Measurements from ENCODE around the gene HNRNPU. TPM values are rescaled to one million over a fixed set of nuclear protein-coding genes. Genes with fewer than 3 reads are reported as not detected.

Gene HNRNPU
- total and polyA plus RNA-seq, 2 of the 13 experiments (the other 11 are each of a cell fraction or from before 2014, with no cell fraction given), result 101 to 508 TPM

DNA sequence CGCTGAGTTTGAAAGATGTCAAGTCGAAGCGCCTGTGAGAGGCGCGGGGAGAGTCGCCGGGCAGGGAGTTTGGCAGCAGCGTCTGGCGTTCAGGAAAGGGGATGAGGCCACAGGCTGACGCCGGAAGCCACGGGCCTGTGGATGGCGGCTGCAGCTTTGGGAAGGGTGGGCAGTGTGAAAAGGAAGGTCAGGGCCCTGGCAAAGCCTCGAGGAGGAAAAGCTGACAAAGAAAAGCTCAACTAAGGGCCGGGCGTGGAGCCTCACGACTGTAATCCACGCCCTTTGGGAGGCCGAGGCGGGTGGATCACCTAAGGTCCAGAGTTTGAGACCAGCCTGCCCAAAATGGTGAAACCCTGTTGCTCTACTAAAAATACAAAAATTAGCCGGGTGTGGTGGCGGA, 54.1 kb downstream of the HNRNPU start:
- ChIA-PET POLR2A (no interaction called here), CTCF (ENCODE audit: low intra/inter-chr PET ratio, low total read pairs) (no interaction called here)
- in situ Hi-C loops (cut with HindIII; ENCODE audit: extremely low pct_ligation_motif_present, low pct_unique_long_range_greater_than_20kb) (no loop called here), intact Hi-C loops (cut with micrococcal nuclease; ENCODE audit: unreplicated experiment) (no loop called here)
- WGBS (ENCODE audit: low lambda C conversion rate), result 80% methylated on average over 22 of the region's 22 CpGs
- no peak overlapping the region for H2AFZ ChIP-seq (ENCODE audit: low read length)
- BruUV-seq (replicated peaks), result no TSS peak
- TF ChIP-seq SUZ12 (IDR thresholded peaks at IDR 0.05; ENCODE audit: low read depth, low read length), result no peak
- no peak overlapping the region for H3K9ac ChIP-seq (ENCODE audit: insufficient read depth, low read depth, low read length)
- no peak for FAIRE-seq
- no peaks in the 10 kb centered on the region for H3K27me3 ChIP-seq (ENCODE audit: control insufficient read depth in 1 of 2, insufficient read depth in 2 of 2, low read length in 2 of 2)
- H3K9me3 ChIP-seq (ENCODE audit: low read length), result no peaks in the 10 kb centered on the region
- H3K36me3 ChIP-seq (replicated peaks in 1 of 2; ENCODE audit: control insufficient read depth in 1 of 2, insufficient read depth in 2 of 2, low read length in 2 of 2), result no peaks in the 10 kb centered on the region
- H3K79me2 ChIP-seq (ENCODE audit: insufficient read depth, low read length), result no peaks in the 10 kb centered on the region
- H3K4me2 ChIP-seq (ENCODE audit: low read depth, low read length), result no peak overlapping the region
- no peak overlapping the region for H3K4me3 ChIP-seq (replicated peaks in 1 of 3; ENCODE audit: insufficient read depth in 1 of 3, low read depth in 2 of 3, low read length in 3 of 3)
- no peak overlapping the region for H3K27ac ChIP-seq (ENCODE audit: extremely low read length, insufficient read depth, low read length)
- no peaks in the 10 kb centered on the region for H3K4me1 ChIP-seq (ENCODE audit: insufficient read depth, low read length)
- ATAC-seq, result no peak
- DNase-seq (ENCODE audit: low spot score), result no peak
- H4K20me1 ChIP-seq (ENCODE audit: insufficient read depth, low read length), result no peaks in the 10 kb centered on the region

DNA sequence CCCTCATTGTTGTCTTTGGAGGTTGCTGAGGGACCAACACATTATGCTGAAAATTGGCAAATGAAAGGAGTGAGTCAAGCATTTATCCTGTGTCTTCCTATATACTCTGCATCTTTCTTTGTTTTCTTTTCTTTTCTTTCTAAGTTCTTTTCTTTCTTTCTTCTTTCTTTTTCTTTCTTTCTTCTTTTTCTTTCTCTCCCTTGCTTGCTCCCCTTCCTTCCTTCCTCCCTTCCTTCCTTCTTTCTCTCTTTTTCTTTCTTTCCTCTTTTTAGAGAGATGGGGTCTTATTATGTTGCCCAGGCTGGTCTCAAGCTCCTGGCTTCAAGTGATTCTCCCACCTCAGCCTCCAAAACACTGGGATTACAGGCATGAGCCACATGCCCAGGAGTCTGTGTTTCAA, 57.2 kb downstream of the HNRNPU start:
- intact Hi-C loops (cut with micrococcal nuclease; ENCODE audit: unreplicated experiment) (no loop called here), in situ Hi-C loops (cut with HindIII; ENCODE audit: extremely low pct_ligation_motif_present, low pct_unique_long_range_greater_than_20kb) (no loop called here)
- Histone ChIP-seq H3K9ac (ENCODE audit: insufficient read depth, low read depth, low read length) (no peak overlapping the region), H4K20me1 (ENCODE audit: insufficient read depth, low read length) (no peaks in the 10 kb centered on the region), H3K9me3 (ENCODE audit: low read length) (no peaks in the 10 kb centered on the region), H3K79me2 (ENCODE audit: insufficient read depth, low read length) (no peaks in the 10 kb centered on the region), H3K27ac (ENCODE audit: extremely low read length, insufficient read depth, low read length) (no peak overlapping the region), H2AFZ (ENCODE audit: low read length) (no peak overlapping the region), H3K4me2 (ENCODE audit: low read depth, low read length) (no peak overlapping the region), H3K4me1 (ENCODE audit: insufficient read depth, low read length) (peaks cover 8% of the 10 kb centered on the region), H3K27me3 (ENCODE audit: control insufficient read depth in 1 of 2, insufficient read depth in 2 of 2, low read length in 2 of 2) (no peaks in the 10 kb centered on the region), H3K4me3 (replicated peaks in 1 of 3; ENCODE audit: insufficient read depth in 1 of 3, low read depth in 2 of 3, low read length in 3 of 3) (no peak overlapping the region), H3K36me3 (replicated peaks in 1 of 2; ENCODE audit: control insufficient read depth in 1 of 2, insufficient read depth in 2 of 2, low read length in 2 of 2) (no peaks in the 10 kb centered on the region)
- ATAC-seq (no peak), DNase-seq (ENCODE audit: low spot score) (no peak), FAIRE-seq (no peak)
- ChIA-PET POLR2A (no interaction called here), CTCF (ENCODE audit: low intra/inter-chr PET ratio, low total read pairs) (no interaction called here)
- BruUV-seq (replicated peaks), result no TSS peak
- TF ChIP-seq, protein P1, sequence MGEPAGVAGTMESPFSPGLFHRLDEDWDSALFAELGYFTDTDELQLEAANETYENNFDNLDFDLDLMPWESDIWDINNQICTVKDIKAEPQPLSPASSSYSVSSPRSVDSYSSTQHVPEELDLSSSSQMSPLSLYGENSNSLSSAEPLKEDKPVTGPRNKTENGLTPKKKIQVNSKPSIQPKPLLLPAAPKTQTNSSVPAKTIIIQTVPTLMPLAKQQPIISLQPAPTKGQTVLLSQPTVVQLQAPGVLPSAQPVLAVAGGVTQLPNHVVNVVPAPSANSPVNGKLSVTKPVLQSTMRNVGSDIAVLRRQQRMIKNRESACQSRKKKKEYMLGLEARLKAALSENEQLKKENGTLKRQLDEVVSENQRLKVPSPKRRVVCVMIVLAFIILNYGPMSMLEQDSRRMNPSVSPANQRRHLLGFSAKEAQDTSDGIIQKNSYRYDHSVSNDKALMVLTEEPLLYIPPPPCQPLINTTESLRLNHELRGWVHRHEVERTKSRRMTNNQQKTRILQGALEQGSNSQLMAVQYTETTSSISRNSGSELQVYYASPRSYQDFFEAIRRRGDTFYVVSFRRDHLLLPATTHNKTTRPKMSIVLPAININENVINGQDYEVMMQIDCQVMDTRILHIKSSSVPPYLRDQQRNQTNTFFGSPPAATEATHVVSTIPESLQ (CRISPR knock-in tag; conservative IDR thresholded peaks at IDR 0.05), result no peak
- TF ChIP-seq, protein P2, sequence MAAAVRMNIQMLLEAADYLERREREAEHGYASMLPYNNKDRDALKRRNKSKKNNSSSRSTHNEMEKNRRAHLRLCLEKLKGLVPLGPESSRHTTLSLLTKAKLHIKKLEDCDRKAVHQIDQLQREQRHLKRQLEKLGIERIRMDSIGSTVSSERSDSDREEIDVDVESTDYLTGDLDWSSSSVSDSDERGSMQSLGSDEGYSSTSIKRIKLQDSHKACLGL (CRISPR knock-in tag; IDR thresholded peaks at IDR 0.05), result no peak
- TF ChIP-seq MAFG (CRISPR knock-in tag; IDR thresholded peaks at IDR 0.05) (no peak), PITX1 (CRISPR knock-in tag; IDR thresholded peaks at IDR 0.05) (no peak), NFYC (CRISPR knock-in tag; IDR thresholded peaks at IDR 0.05) (no peak), PRMT3 (CRISPR knock-in tag; IDR thresholded peaks at IDR 0.05; ENCODE audit: borderline replicate concordance, low read depth) (no peak), ZBTB21 (CRISPR knock-in tag; IDR thresholded peaks at IDR 0.05) (no peak)
- TF ChIP-seq, protein P3, sequence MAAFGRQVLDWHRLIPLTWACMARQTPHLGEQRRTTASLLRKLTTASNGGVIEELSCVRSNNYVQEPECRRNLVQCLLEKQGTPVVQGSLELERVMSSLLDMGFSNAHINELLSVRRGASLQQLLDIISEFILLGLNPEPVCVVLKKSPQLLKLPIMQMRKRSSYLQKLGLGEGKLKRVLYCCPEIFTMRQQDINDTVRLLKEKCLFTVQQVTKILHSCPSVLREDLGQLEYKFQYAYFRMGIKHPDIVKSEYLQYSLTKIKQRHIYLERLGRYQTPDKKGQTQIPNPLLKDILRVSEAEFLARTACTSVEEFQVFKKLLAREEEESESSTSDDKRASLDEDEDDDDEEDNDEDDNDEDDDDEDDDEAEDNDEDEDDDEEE (CRISPR knock-in tag; IDR thresholded peaks at IDR 0.05), result no peak
- TF ChIP-seq, protein P4, sequence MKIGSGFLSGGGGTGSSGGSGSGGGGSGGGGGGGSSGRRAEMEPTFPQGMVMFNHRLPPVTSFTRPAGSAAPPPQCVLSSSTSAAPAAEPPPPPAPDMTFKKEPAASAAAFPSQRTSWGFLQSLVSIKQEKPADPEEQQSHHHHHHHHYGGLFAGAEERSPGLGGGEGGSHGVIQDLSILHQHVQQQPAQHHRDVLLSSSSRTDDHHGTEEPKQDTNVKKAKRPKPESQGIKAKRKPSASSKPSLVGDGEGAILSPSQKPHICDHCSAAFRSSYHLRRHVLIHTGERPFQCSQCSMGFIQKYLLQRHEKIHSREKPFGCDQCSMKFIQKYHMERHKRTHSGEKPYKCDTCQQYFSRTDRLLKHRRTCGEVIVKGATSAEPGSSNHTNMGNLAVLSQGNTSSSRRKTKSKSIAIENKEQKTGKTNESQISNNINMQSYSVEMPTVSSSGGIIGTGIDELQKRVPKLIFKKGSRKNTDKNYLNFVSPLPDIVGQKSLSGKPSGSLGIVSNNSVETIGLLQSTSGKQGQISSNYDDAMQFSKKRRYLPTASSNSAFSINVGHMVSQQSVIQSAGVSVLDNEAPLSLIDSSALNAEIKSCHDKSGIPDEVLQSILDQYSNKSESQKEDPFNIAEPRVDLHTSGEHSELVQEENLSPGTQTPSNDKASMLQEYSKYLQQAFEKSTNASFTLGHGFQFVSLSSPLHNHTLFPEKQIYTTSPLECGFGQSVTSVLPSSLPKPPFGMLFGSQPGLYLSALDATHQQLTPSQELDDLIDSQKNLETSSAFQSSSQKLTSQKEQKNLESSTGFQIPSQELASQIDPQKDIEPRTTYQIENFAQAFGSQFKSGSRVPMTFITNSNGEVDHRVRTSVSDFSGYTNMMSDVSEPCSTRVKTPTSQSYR (CRISPR knock-in tag; IDR thresholded peaks at IDR 0.05; ENCODE audit: borderline replicate concordance), result no peak

All from HepG2 (cell line).